Suppressor macrophage treated with lipopolysaccharide for 4 hours (primary cell): Measurements from ENCODE around the gene RSPH1.
"Not testable (repeated sequence)": the region's sequence is repeated elsewhere in the genome, so short reads cannot be mapped to it uniquely, and the experiment has no call there.

Source experiments
- DNase-seq: peaks from one replicate; pipeline ENCODE4 v3.0.0-alpha.2; 2020

Gene RSPH1

DNA sequence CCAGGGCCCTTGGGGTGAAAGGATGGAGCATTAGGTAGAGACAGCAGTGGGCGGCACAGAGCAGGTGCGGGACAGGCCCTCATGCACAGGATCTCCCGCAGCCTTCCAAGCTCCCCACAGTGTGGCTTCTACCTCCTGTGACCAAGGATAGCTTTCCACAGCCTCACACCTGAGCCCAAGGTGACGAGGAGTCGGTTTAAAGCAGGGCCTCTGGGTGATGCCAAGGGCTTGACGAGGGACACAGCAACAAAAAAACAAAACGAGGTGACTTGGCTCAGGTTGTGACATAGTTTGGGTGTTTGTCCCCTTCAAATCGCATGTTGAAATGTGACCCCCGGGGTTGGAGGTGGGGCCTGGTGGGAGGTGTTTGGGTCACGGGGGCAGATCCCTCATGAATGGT is 15.3 kb downstream of the RSPH1 start:
- no peak for DNase-seq

DNA sequence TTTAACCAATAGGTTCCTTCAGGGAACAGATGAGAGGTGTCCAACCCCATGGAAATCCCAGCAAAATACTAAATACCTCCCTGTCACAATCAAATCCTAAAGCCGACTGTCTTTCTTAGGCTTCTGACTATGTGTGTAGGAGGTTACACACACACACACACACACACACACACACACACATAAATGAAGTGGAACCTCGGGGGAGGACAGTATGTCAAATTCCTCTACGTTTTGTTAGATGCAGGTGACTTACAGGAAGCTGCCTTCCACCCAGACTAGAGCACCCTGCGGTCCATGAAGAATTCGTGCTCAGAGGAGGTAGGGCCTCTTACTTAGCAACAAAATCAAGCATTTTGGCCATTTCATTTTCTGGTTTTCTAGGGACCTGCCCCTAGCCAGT is 16.4 kb downstream of the RSPH1 start:
- no peak for DNase-seq

- DNase-seq: no peak
Measured at GRCh38 chr21:42478504-42478903, 17.5 kb downstream of the RSPH1 start.

DNA sequence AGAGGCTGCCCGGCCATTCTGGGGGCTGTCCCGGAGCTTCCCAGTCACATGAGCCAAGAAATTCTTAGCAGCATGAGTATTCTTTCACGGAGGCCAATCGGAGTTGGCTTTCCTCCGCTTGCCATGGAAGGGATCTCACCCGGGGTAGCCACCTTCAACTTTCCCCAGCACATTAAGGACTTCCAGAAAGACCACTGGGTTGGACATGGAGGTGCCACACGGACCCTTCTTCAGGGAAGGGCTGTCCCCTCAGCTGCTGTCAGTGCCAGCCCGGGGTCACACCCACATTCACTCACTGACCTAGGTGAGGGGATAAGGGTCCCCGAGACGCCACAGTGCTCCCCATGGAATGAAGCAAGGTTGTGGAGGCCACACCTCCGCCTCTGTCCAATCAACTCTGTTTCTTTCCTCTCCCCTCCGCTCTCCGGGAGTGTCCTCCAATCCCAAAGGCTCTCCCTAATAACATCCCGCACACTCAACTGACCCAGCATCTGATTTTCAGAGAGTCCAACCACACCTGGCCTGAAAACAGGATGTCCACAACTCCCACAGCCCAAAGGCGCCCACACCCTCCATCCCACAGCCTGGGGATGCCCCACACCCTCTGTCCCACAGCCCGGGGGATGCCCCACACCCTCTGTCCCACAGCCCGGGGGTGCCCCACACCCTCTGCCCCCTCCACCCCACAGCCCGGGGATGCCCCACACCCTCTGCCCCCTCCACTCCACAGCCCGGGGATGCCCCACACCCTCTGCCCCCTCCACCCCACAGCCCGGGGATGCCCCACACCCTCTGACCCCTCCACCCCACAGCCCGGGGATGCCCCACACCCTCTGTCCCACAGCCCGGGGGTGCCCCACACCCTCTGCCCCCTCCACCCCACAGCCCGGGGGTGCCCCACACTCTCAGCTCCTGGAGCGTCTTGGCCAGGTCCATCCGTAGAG is 19.4 kb downstream of the RSPH1 start:
- DNase-seq: no peak

DNA sequence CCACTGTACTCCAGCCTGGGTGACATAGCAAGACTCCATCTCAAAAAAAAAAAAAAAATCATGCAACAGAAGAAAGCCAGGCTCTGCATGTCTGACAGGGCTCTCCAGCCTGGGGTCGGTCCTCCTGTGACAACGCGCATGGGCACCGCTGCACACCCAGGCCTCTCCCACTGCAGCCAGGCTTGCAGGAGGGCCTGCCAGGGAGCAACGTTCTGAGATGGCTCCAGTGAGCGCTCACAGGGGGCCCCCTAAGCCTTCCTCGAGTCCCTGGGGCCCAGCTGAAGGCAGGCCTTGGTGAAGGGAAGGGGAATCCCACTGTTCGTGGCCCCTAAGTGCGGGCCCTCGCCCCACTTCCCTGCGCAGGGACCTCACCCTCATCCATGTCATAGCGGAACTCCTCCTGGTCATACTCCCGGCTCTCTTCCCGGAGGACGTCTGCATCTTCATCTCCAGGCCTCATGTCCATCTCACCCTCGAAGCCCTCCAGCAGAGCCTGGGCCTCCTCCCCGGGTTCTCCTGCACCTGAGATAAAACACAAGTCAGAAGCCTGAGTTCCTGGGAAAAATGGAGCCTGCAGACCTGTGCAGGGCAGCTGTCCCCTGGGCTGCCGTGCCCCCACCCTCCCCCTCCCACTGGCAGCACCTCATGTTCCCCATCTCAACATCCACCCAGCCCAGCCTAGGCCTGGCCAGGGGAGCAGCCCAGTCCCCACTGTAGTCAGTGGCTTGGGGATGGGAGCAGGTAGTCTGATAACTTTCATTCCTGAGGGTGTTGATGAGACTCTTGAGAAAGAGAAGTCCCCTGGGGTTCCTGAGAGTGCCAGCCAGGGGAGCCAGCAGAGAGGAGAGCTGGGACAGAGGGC is 20.3 kb downstream of the RSPH1 start:
- DNase-seq: no peak

- no peak for DNase-seq
Measured at GRCh38 chr21:42475036-42475435, 21.0 kb downstream of the RSPH1 start.

DNA sequence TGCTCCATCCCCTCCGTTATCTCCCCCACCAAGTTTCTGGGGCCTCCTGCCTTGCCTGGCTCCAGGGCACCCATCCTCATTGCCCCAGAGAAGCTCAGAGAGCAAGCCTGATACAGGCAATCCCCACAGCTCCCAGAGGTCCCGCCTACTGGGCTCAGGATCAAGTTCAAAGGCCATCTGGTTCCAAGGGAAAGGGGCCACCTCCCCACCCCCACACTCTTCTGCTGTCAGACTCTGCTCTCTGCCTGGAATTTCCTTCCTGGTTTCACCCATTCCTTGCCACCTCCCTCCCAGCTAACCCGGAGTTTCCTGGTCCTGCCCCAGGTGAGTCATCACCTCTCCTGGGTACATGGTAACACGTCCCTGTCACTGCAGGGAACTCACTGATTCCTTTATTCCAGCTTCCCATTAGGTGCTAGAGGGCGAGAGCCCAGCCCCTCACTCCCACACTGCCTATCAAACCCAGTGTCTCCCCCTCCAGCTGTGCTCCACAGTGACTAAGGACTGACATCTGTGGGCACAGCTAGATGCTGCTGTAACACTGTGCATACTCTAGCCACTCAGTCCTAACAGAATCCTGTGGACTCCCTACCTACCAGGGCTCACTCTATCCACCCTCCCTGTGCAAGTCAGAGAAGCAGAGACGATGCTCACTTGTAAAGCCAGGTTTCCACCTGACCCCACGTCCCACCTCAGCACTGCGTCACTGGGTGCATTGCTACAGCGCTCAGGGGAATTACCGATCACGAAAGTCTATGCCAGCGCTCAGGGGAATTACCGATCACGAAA is 21.8 kb downstream of the RSPH1 start:
- no peak for DNase-seq

DNA sequence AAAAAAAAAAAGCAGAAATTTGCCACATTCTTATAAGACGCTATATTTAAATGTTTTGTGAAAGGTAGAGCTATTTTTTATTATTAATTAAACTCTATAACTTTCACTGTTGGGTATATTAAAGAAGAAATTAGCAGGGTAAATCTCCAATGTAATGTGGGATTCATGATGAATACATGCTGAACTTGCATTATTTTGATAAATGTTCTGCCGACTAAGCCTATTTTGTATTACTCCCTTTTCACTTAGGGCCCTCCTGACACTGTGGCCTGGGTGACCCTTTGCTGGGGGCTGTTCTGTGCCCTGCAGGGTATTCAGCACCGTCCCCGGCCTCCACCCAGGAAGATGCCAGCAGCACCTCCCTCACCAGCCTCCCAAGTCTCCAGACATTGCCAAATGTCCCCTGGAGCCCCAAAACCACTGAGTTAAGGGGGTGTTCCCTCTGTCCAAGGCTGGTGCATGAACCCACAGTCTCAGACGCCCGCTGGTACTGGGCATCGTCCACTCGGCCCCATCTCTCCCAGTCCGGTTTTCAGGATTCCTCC is 22.5 kb downstream of the RSPH1 start:
- no peak for DNase-seq

- no peak for DNase-seq
Measured at GRCh38 chr21:42472521-42472920, 23.5 kb downstream of the RSPH1 start.

- DNase-seq: no peak
Measured at GRCh38 chr21:42471716-42472330, 24.2 kb downstream of the RSPH1 start.

DNA sequence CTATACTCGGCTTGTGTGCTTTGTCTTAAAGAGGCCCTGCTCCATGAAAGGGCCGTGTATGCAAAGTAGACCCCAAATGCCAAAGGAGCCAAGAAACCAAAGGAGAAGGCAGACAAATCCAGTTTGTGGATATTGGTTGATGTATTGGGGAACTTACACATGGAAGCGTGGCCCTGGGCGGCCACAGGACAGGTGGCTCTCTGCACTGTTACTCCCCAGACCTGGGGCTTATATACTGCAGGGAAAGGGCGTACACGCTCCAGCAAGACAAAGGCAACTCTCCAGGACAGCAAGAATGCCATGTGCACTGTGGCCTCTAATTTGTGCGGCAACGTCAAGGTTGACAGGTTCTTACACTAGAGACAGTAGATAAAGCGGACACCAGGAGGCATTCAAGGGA is 24.8 kb downstream of the RSPH1 start:
- DNase-seq: no peak

DNA sequence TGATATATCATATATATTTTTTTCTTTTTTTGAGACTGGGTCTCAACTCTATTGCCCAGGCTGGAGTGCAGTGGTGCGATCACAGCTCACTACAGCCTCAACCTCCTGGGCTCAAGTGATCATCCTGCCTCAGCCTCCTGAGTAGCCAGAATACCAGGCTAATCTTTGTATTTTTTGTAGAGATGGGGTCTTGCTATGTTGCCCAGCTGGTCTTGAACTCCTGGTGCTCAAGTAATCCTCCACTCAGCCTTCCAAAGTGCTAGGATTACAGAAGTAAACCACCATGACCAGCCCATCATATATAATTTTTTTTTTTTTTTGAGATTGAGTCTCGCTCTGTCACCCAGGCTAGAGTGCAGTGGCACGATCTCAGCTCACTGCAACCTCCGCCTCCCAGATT is 26.3 kb downstream of the RSPH1 start:
- not testable (repeated sequence) for DNase-seq

- no peak for DNase-seq
Measured at GRCh38 chr21:42469272-42469671, 26.8 kb downstream of the RSPH1 start.

- DNase-seq: no peak
Measured at GRCh38 chr21:42468491-42469131, 27.4 kb downstream of the RSPH1 start.

DNA sequence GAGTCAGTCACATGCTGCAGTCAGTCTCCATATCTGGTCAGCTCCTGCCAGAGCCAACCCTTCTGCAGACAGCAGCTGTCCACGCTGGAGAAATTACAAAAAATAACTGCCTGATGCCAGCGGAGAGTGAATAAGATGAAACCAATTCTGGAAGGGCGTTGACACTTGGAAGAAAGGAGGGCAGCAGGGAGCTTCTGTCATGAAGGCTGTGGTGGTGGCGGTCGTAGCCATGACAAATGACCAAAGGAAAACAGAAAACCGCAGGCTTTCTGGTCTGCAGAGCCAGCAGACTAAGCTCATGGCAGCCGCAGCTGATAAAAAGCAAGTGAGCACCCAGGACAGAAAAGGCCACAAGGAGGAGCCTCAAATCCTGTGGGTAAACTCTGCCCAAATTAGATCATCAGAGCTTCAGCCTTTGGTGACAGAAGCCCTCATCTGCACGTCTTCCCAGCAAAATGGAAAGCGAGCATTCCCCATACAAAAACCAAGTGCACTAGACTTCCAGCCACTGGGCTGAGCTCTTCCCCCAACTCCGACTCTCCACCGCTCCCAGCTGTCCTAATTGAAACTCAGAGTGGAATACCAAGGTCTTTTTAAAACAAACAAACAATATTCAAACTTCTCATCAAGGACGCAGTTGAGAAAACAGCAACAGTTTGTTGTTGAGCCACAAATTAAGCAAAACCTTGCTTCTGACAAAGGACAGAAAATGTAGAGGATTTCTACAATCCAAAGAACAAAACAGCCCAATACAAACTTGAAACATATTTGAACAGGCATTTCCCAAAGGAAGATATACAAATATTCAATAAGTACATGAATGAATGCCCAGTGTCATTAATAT is 28.7 kb downstream of the RSPH1 start:
- peak; percentile 79 for DNase-seq

DNA sequence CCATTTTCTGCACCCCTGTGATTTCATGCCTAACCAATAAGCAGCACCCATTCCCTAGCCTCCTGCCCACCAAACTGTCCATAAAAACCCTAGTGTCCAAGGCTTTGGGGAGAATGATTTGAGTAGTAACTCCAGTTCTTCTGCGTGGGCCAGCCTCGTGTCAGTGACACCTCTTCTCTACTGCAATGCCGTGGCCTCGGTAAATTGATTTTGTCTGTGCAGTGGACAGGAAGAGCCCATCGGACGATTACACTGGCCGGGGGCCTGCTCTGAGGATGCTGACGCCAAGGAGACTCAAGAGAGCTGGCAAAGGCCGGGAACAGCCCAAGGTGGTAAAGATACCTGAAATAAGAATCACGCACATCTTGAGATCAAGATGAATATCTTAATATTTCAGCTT is 29.3 kb downstream of the RSPH1 start:
- no peak for DNase-seq

DNA sequence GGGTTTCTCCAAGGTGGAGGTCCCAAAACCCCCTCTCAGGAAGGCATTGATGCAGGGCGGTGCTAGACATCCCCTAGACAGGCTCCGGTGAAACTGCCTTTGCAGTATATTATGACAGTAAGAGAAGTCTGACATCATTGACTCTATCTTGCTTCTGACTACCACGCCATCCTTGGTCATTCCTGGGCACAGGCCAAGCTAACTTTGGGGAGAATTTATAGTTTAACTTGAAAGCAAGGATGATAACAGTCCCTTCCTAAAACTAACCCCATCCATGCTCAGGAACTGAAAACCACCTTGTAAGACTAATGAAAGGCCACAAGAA is 30.3 kb downstream of the RSPH1 start:
- DNase-seq: peak; percentile 46

- peak; percentile 73 for DNase-seq
Measured at GRCh38 chr21:42465008-42465802, 30.8 kb downstream of the RSPH1 start.

- peak; percentile 47 for DNase-seq
Measured at GRCh38 chr21:42463861-42464515, 32.0 kb downstream of the RSPH1 start.
